Activated naive CD8-positive, alpha-beta T cell treated with anti-CD3 and anti-CD28 coated beads, Interleukin-2, amount 10 ng/mL, durations not matched to agents 7 days and 5 days (primary cell): ENCODE measurements around the gene SYNRG. TPM values are rescaled to one million over a fixed set of nuclear protein-coding genes. Genes with fewer than 3 reads are reported as not detected.

Experiments used
- ATAC-seq: fragments of 150-1000 bp; cut with Tn5 transposase; one replicate; pipeline ENCODE4 v1.10.0; 2021; ENCODE audit warnings: low read depth, moderate library complexity
- POLR2A ChIA-PET: fragments of 350-600 bp; sonication (Branson Sonifier 250); formaldehyde crosslinking; loops from one replicate; lab custom pipeline; 2021; ENCODE audit warnings: antibody characterized with exemption; lab: Charles Lee
- DNase-seq: peaks from one replicate; pipeline ENCODE4 v3.0.0; 2021
- H3K27ac Mint-ChIP-seq: one replicate; pipeline ENCODE4 v1.8.0; 2022; ENCODE audit warnings: mild to moderate bottlenecking, mixed read lengths
- H3K27me3 Mint-ChIP-seq: one replicate; pipeline ENCODE4 v1.8.0; 2022; ENCODE audit warnings: mild to moderate bottlenecking, moderate library complexity, mixed read lengths
- H3K36me3 Mint-ChIP-seq: one replicate; pipeline ENCODE4 v1.8.0; 2021; ENCODE audit warnings: mild to moderate bottlenecking, mixed read lengths
- H3K4me1 Mint-ChIP-seq: one replicate; pipeline ENCODE4 v1.8.0; 2021; ENCODE audit warnings: mixed read lengths
- H3K4me3 Mint-ChIP-seq: one replicate; pipeline ENCODE4 v1.8.0; 2022; ENCODE audit warnings: mild to moderate bottlenecking, moderate library complexity, mixed read lengths
- H3K9me3 Mint-ChIP-seq: one replicate; pipeline ENCODE4 v1.8.0; 2021; ENCODE audit warnings: mixed read lengths
- total RNA-seq, 2 experiments: library from RNA; stranded (reverse); gene quantifications; one replicate each; pipeline ENCODE4 v1.2.3, GENCODE V29; 2021

The SYNRG gene
- total RNA-seq, 2 experiments from 2014 or later, result 123 to 137 TPM

- no peaks in the 10 kb centered on the region for H3K9me3 Mint-ChIP-seq
- peaks cover 21% of the 10 kb centered on the region for H3K4me1 Mint-ChIP-seq
- no peaks in the 10 kb centered on the region for H3K27me3 Mint-ChIP-seq
- H3K27ac Mint-ChIP-seq, result no peak overlapping the region
- POLR2A ChIA-PET, result no interaction called here
- DNase-seq (no peak), ATAC-seq (no peak)
- H3K4me3 Mint-ChIP-seq, result no peak overlapping the region
- H3K36me3 Mint-ChIP-seq, result peaks cover 19% of the 10 kb centered on the region
Observed at GRCh38 chr17:37547986-37548385, 61.2 kb downstream of the SYNRG start.

- POLR2A ChIA-PET, result no interaction called here
- DNase-seq (no peak), ATAC-seq (no peak)
- H3K4me1 Mint-ChIP-seq, result peaks cover 15% of the 10 kb centered on the region
- no peak overlapping the region for H3K27ac Mint-ChIP-seq
- H3K27me3 Mint-ChIP-seq, result no peaks in the 10 kb centered on the region
- no peak overlapping the region for H3K4me3 Mint-ChIP-seq
- no peaks in the 10 kb centered on the region for H3K9me3 Mint-ChIP-seq
- peaks cover 20% of the 10 kb centered on the region for H3K36me3 Mint-ChIP-seq
Observed at GRCh38 chr17:37546302-37546701, 62.9 kb downstream of the SYNRG start.

- no peak overlapping the region for H3K4me3 Mint-ChIP-seq
- POLR2A ChIA-PET, result no interaction called here
- H3K9me3 Mint-ChIP-seq, result no peaks in the 10 kb centered on the region
- H3K4me1 Mint-ChIP-seq, result peaks cover 15% of the 10 kb centered on the region
- no peak for ATAC-seq
- H3K27ac Mint-ChIP-seq, result no peak overlapping the region
- no peak for DNase-seq
- H3K36me3 Mint-ChIP-seq, result peaks cover 24% of the 10 kb centered on the region
- H3K27me3 Mint-ChIP-seq, result no peaks in the 10 kb centered on the region
Observed at GRCh38 chr17:37545486-37545885, 63.7 kb downstream of the SYNRG start.

- H3K27me3 Mint-ChIP-seq, result no peaks in the 10 kb centered on the region
- no peaks in the 10 kb centered on the region for H3K9me3 Mint-ChIP-seq
- DNase-seq (no peak), ATAC-seq (no peak)
- H3K4me1 Mint-ChIP-seq, result peaks cover 13% of the 10 kb centered on the region
- POLR2A ChIA-PET, result interaction anchor here (0.7 kb wide), 1 partner anchor 25 kb away, joined by 4 read pairs; no protein-coding TSS in a partner anchor
- peaks cover 20% of the 10 kb centered on the region for H3K36me3 Mint-ChIP-seq
- no peak overlapping the region for H3K4me3 Mint-ChIP-seq
- H3K27ac Mint-ChIP-seq, result no peak overlapping the region
Observed at GRCh38 chr17:37543637-37544052, 65.6 kb downstream of the SYNRG start.

GRCh38 chr17:37541880-37542660 lies 67.1 kb downstream of the SYNRG start:
- no peaks in the 10 kb centered on the region for H3K27me3 Mint-ChIP-seq
- H3K36me3 Mint-ChIP-seq, result peaks cover 31% of the 10 kb centered on the region
- no peaks in the 10 kb centered on the region for H3K9me3 Mint-ChIP-seq
- POLR2A ChIA-PET, result no interaction called here
- H3K27ac Mint-ChIP-seq, result peak overlapping the region; percentile 73
- DNase-seq, result no peak
- ATAC-seq, result peak; percentile 45
- H3K4me3 Mint-ChIP-seq, result no peak overlapping the region
- H3K4me1 Mint-ChIP-seq, result peaks cover 13% of the 10 kb centered on the region

- Mint-ChIP-seq H3K27ac (no peak overlapping the region), H3K4me1 (peaks cover 13% of the 10 kb centered on the region), H3K9me3 (no peaks in the 10 kb centered on the region), H3K27me3 (no peaks in the 10 kb centered on the region), H3K4me3 (no peak overlapping the region), H3K36me3 (peaks cover 35% of the 10 kb centered on the region)
- ATAC-seq (no peak), DNase-seq (no peak)
- POLR2A ChIA-PET, result no interaction called here
Observed at GRCh38 chr17:37538981-37539659, 70.1 kb downstream of the SYNRG start.

- peaks cover 38% of the 10 kb centered on the region for H3K36me3 Mint-ChIP-seq
Observed at GRCh38 chr17:37535906-37536305, 73.3 kb downstream of the SYNRG start.

GRCh38 chr17:37532756-37533155 lies 76.5 kb downstream of the SYNRG start:
- H3K27me3 Mint-ChIP-seq, result no peaks in the 10 kb centered on the region
- no peak for DNase-seq
- H3K27ac Mint-ChIP-seq, result no peak overlapping the region
- no peak for ATAC-seq
- H3K9me3 Mint-ChIP-seq, result no peaks in the 10 kb centered on the region
- POLR2A ChIA-PET, result no interaction called here
- H3K4me1 Mint-ChIP-seq, result no peaks in the 10 kb centered on the region
- H3K4me3 Mint-ChIP-seq, result no peak overlapping the region
- H3K36me3 Mint-ChIP-seq, result peaks cover 36% of the 10 kb centered on the region

More at GRCh38 chr17:37535906-37536305, 73.3 kb downstream of the SYNRG start:
- ATAC-seq (no peak), DNase-seq (no peak)
- Mint-ChIP-seq H3K9me3 (no peaks in the 10 kb centered on the region), H3K4me1 (no peaks in the 10 kb centered on the region), H3K27ac (no peak overlapping the region), H3K4me3 (no peak overlapping the region), H3K27me3 (no peaks in the 10 kb centered on the region)
- POLR2A ChIA-PET, result no interaction called here

- no peak for DNase-seq
- H3K4me3 Mint-ChIP-seq, result no peak overlapping the region
- POLR2A ChIA-PET, result no interaction called here
- peaks cover 30% of the 10 kb centered on the region for H3K36me3 Mint-ChIP-seq
- no peaks in the 10 kb centered on the region for H3K9me3 Mint-ChIP-seq
- H3K27ac Mint-ChIP-seq, result peak overlapping the region; percentile 4
- H3K27me3 Mint-ChIP-seq, result no peaks in the 10 kb centered on the region
- ATAC-seq, result no peak
- H3K4me1 Mint-ChIP-seq, result no peaks in the 10 kb centered on the region
Observed at GRCh38 chr17:37530420-37530819, 78.8 kb downstream of the SYNRG start.

- Mint-ChIP-seq H3K27me3 (no peaks in the 10 kb centered on the region), H3K9me3 (no peaks in the 10 kb centered on the region), H3K36me3 (peaks cover 31% of the 10 kb centered on the region), H3K27ac (no peak overlapping the region), H3K4me3 (no peak overlapping the region), H3K4me1 (peaks cover 12% of the 10 kb centered on the region)
- DNase-seq (no peak), ATAC-seq (peak; percentile 58)
- POLR2A ChIA-PET, result interaction anchor here (1.1 to 1.7 kb wide), 2 partner anchors 68 to 82 kb away, joined by 3 to 6 read pairs; partner anchors contain the start of gene SYNRG
Observed at GRCh38 chr17:37527249-37527851, 81.9 kb downstream of the SYNRG start.

- Mint-ChIP-seq H3K36me3 (peaks cover 23% of the 10 kb centered on the region), H3K9me3 (no peaks in the 10 kb centered on the region), H3K4me3 (no peak overlapping the region), H3K27me3 (no peaks in the 10 kb centered on the region), H3K27ac (peak overlapping the region; percentile 24), H3K4me1 (peaks cover 27% of the 10 kb centered on the region)
- DNase-seq, result no peak
- ATAC-seq, result peak; percentile 65
- POLR2A ChIA-PET, result no interaction called here
Observed at GRCh38 chr17:37523715-37524219, 85.5 kb downstream of the SYNRG start.

- no peak for ATAC-seq
- DNase-seq, result no peak
Observed at GRCh38 chr17:37521821-37522220, 87.4 kb downstream of the SYNRG start.

GRCh38 chr17:37520174-37520573 lies 89.0 kb downstream of the SYNRG start:
- Mint-ChIP-seq H3K27ac (peak overlapping the region; percentile 56), H3K27me3 (no peaks in the 10 kb centered on the region), H3K4me1 (peaks cover 27% of the 10 kb centered on the region), H3K4me3 (no peak overlapping the region), H3K9me3 (no peaks in the 10 kb centered on the region), H3K36me3 (peaks cover 34% of the 10 kb centered on the region)
- DNase-seq, result no peak
- ATAC-seq, result no peak
- POLR2A ChIA-PET, result interaction anchor here (0.6 kb wide), 1 partner anchor 56 kb away, joined by 5 read pairs; no protein-coding TSS in a partner anchor

More at GRCh38 chr17:37521821-37522220, 87.4 kb downstream of the SYNRG start:
- H3K36me3 Mint-ChIP-seq, result peaks cover 28% of the 10 kb centered on the region
- no peaks in the 10 kb centered on the region for H3K9me3 Mint-ChIP-seq
- H3K4me1 Mint-ChIP-seq, result peaks cover 27% of the 10 kb centered on the region
- no peaks in the 10 kb centered on the region for H3K27me3 Mint-ChIP-seq
- H3K4me3 Mint-ChIP-seq, result no peak overlapping the region
- no peak overlapping the region for H3K27ac Mint-ChIP-seq
- POLR2A ChIA-PET, result no interaction called here
